Measurements from ENCODE around the gene COL27A1.
A peak's percentile ranks its signal among the peaks of the same experiment; 100 is the strongest.

- TF ChIP-seq CTCF (conservative IDR thresholded peaks at IDR 0.05; ENCODE audit: low read length) (peak; percentile 83), EZH2phosphoT487 (IDR thresholded peaks at IDR 0.05; ENCODE audit: borderline replicate concordance, low read depth, low read length) (no peak)
These were observed 47.1 kb upstream of the COL27A1 start for GRCh38 chr9:114108016-114108833.
